NCI-H1105 treated with DMSO at 0.1 percent for 48 hours (cell line): ENCODE data around the gene FRYL.
"Not testable (repeated sequence)": the region's sequence is repeated elsewhere in the genome, so short reads cannot be mapped to it uniquely, and the experiment has no call there.

Experiments used
- DNase-seq: peaks from one replicate; lab custom pipeline; 2025; lab: John Stamatoyannopoulos, UW

Gene FRYL

GRCh38 chr4:48661391-48661790 lies 118.7 kb downstream of the FRYL start:
- no peak for DNase-seq

GRCh38 chr4:48660347-48660746 lies 119.7 kb downstream of the FRYL start:
- DNase-seq: peak; percentile 77

- DNase-seq: no peak
Measured at GRCh38 chr4:48654015-48654664, 125.9 kb downstream of the FRYL start.

- no peak for DNase-seq
Measured at GRCh38 chr4:48653217-48654014, 126.7 kb downstream of the FRYL start.

- no peak for DNase-seq
Measured at GRCh38 chr4:48651914-48652313, 128.2 kb downstream of the FRYL start.

- no peak for DNase-seq
Measured at GRCh38 chr4:48649505-48649904, 130.6 kb downstream of the FRYL start.

GRCh38 chr4:48645225-48645794 lies 134.8 kb downstream of the FRYL start:
- DNase-seq: no peak

GRCh38 chr4:48642421-48643374 lies 137.4 kb downstream of the FRYL start:
- no peak for DNase-seq

- no peak for DNase-seq
Measured at GRCh38 chr4:48641401-48641800, 138.7 kb downstream of the FRYL start.

GRCh38 chr4:48640699-48641098 lies 139.4 kb downstream of the FRYL start:
- no peak for DNase-seq

- DNase-seq: no peak
Measured at GRCh38 chr4:48640225-48640624, 139.9 kb downstream of the FRYL start.

- DNase-seq: no peak
Measured at GRCh38 chr4:48639807-48640206, 140.3 kb downstream of the FRYL start.

GRCh38 chr4:48638586-48638985 lies 141.5 kb downstream of the FRYL start:
- DNase-seq: not testable (repeated sequence)

- no peak for DNase-seq
Measured at GRCh38 chr4:48636911-48637310, 143.2 kb downstream of the FRYL start.

GRCh38 chr4:48635980-48636379 lies 144.1 kb downstream of the FRYL start:
- DNase-seq: no peak

- DNase-seq: no peak
Measured at GRCh38 chr4:48635310-48635709, 144.8 kb downstream of the FRYL start.

- DNase-seq: peak; percentile 22
Measured at GRCh38 chr4:48634688-48635308, 145.3 kb downstream of the FRYL start.

GRCh38 chr4:48633657-48634056 lies 146.4 kb downstream of the FRYL start:
- DNase-seq: no peak

- no peak for DNase-seq
Measured at GRCh38 chr4:48629458-48629857, 150.6 kb downstream of the FRYL start.

- no peak for DNase-seq
Measured at GRCh38 chr4:48623182-48623780, 156.8 kb downstream of the FRYL start.

GRCh38 chr4:48620831-48621230 lies 159.2 kb downstream of the FRYL start:
- DNase-seq: no peak
